Left ventricle myocardium superior (tissue), 1 donor: ENCODE results near the gene ZNF230. TPM values are rescaled to one million over a fixed set of nuclear protein-coding genes. Genes with fewer than 3 reads are reported as not detected.

Experiments used
- ATAC-seq: fragments of 200-7000 bp; cut with Tn5 transposase; one replicate; pipeline ENCODE4 v1.9.1; 2020; ENCODE audit warnings: mild to moderate bottlenecking, moderate library complexity
- DNase-seq: peaks from one replicate; pipeline ENCODE4 v3.0.0-alpha.2; 2020
- intact Hi-C: fragments of 100-400 bp; cut with micrococcal nuclease; formaldehyde crosslinking; loops from one replicate; pipeline ENCODE4 v1.11.0; 2022
- total RNA-seq: library from RNA; stranded (reverse); fragmentation: NEBNext Ultra II Directional; extraction: Animal tissue kit (Norgen Biotek cat#: 25700); gene quantifications from one replicate; pipeline ENCODE4 v1.2.1, GENCODE V29; 2021
- donor health status: DM: no; HTN: yes; CAD: no; lungs with severe emphysema.

The ZNF230 gene
- total RNA-seq, 1 donor from 2014 or later = 3.0 TPM

GRCh38 chr19:44026622-44027021 is 23.9 kb downstream of the ZNF230 start:
- no peak for ATAC-seq
- no peak for DNase-seq
- intact Hi-C loops = no loop called here

GRCh38 chr19:44032001-44032610 is 29.3 kb downstream of the ZNF230 start:
- ATAC-seq (no peak), DNase-seq (no peak)
- intact Hi-C loops = no loop called here

- intact Hi-C loops = no loop called here
- ATAC-seq = no peak
- no peak for DNase-seq
Observed at GRCh38 chr19:44042147-44042546, 39.4 kb downstream of the ZNF230 start.

GRCh38 chr19:44050740-44051649 is 48.2 kb downstream of the ZNF230 start:
- intact Hi-C loops = no loop called here
- ATAC-seq (peak; percentile 39), DNase-seq (peak; percentile 26)

- intact Hi-C loops = no loop called here
- peak; percentile 95 for DNase-seq
- ATAC-seq = peak; percentile 100
Observed at GRCh38 chr19:44051650-44052402, 49.1 kb downstream of the ZNF230 start, which contains the start of gene ZNF223. Gene ZNF223 (plus strand): TSS chr19:44052036. CDS start chr19:44055177, 3,141 bp downstream.

GRCh38 chr19:44055870-44056269 is 53.1 kb downstream of the ZNF230 start:
- DNase-seq (no peak), ATAC-seq (no peak)
- intact Hi-C loops = no loop called here

- DNase-seq (no peak), ATAC-seq (no peak)
- intact Hi-C loops = no loop called here
Observed at GRCh38 chr19:44059229-44059628, 56.5 kb downstream of the ZNF230 start.

GRCh38 chr19:44061038-44061437 is 58.3 kb downstream of the ZNF230 start:
- ATAC-seq = no peak
- intact Hi-C loops = no loop called here
- no peak for DNase-seq

Other genes starting within 250 kb of the ZNF230 start
- 17.9 TPM for gene SMG9, start 248.0 kb upstream of the ZNF230 start, total RNA-seq
- 0.50 TPM for gene KCNN4, start 222.0 kb upstream of the ZNF230 start, total RNA-seq
- gene LYPD5, start 200.5 kb upstream of the ZNF230 start, total RNA-seq = 0.89 TPM
- 11.0 TPM for gene ZNF283, start 175.6 kb upstream of the ZNF230 start, total RNA-seq
- gene ZNF404, start 119.0 kb upstream of the ZNF230 start, total RNA-seq = 11.1 TPM
- gene ZNF45, start 67.7 kb upstream of the ZNF230 start, total RNA-seq = 8.9 TPM
- gene ZNF221, start 51.7 kb upstream of the ZNF230 start, total RNA-seq = 4.3 TPM
- gene ZNF155, start 18.8 kb upstream of the ZNF230 start, total RNA-seq = 8.9 TPM
- gene ZNF222, start 22.4 kb downstream of the ZNF230 start, total RNA-seq = 3.5 TPM
- 2.3 TPM for gene ZNF223, start 49.1 kb downstream of the ZNF230 start, total RNA-seq
- 1.8 TPM for gene ZNF284, start 69.2 kb downstream of the ZNF230 start, total RNA-seq
- 15.5 TPM for gene ZNF224, start 91.4 kb downstream of the ZNF230 start, total RNA-seq
- 2.6 TPM for gene ZNF225, start 110.4 kb downstream of the ZNF230 start, total RNA-seq
- 14.3 TPM for gene ZNF234, start 138.6 kb downstream of the ZNF230 start, total RNA-seq
- gene ZNF226, start 162.1 kb downstream of the ZNF230 start, total RNA-seq = 19.9 TPM
- gene ZNF227, start 209.6 kb downstream of the ZNF230 start, total RNA-seq = 11.5 TPM